Karpas-422 (cell line): ENCODE data around the gene UQCRC1. TPM values are rescaled to one million over a fixed set of nuclear protein-coding genes. Genes with fewer than 3 reads are reported as not detected.

Experiments used
- DNase-seq: peaks from one replicate; pipeline ENCODE4 v3.0.0-alpha.2; 2015
- H2AFZ ChIP-seq: fragments of 200-600 bp; sonication (generic); 2 replicates; pipeline ENCODE4 v1.6.1; 2014; ENCODE audit warnings: antibody characterized with exemption, low read length, mixed read lengths
- H3K27ac ChIP-seq: fragments of 200-600 bp; sonication (generic); 2 replicates; pipeline ENCODE4 v1.5.1; 2014; ENCODE audit warnings: mild to moderate bottlenecking, low read length, moderate library complexity
- H3K27me3 ChIP-seq: fragments of 200-600 bp; sonication (generic); 2 replicates; pipeline ENCODE4 v1.6.1; 2014; ENCODE audit warnings: low read length, mixed read lengths
- H3K36me3 ChIP-seq: fragments of 200-600 bp; sonication (generic); 2 replicates; pipeline ENCODE4 v1.6.1; 2014; ENCODE audit warnings: low read length, mixed read lengths; ENCODE audit not compliant: insufficient read depth
- H3K4me1 ChIP-seq: fragments of 200-600 bp; sonication (generic); 2 replicates; pipeline ENCODE4 v1.6.1; 2014; ENCODE audit warnings: mild to moderate bottlenecking, low read length, mixed read lengths
- H3K4me2 ChIP-seq: fragments of 200-600 bp; sonication (generic); 2 replicates; pipeline ENCODE4 v1.6.1; 2014; ENCODE audit warnings: low read length, low read depth, mild to moderate bottlenecking; ENCODE audit not compliant: poor library complexity, severe bottlenecking
- H3K4me3 ChIP-seq: fragments of 200-600 bp; sonication (generic); 2 replicates; pipeline ENCODE4 v1.5.1; 2014; ENCODE audit warnings: mild to moderate bottlenecking, antibody characterized with exemption, low read length, mixed read lengths
- H3K79me2 ChIP-seq: fragments of 200-600 bp; sonication (generic); 2 replicates; pipeline ENCODE4 v1.6.1; 2014; ENCODE audit warnings: mild to moderate bottlenecking, low read length, mixed read lengths
- H3K9ac ChIP-seq: fragments of 200-600 bp; sonication (generic); 2 replicates; pipeline ENCODE4 v1.6.0; 2014; ENCODE audit warnings: low read length
- H3K9me2 ChIP-seq: fragments of 200-600 bp; sonication (generic), shearing (Covaris generic); replicated peaks from 2 replicates; pipeline ENCODE4 v1.6.0; 2014; ENCODE audit warnings: mild to moderate bottlenecking, low read length, moderate library complexity; ENCODE audit not compliant: insufficient read depth
- H3K9me3 ChIP-seq: fragments of 300-700, 200-600 bp; sonication (generic); 2 replicates; pipeline ENCODE4 v1.6.1; 2014; ENCODE audit warnings: low read length, mixed read lengths
- H4K20me1 ChIP-seq: fragments of 200-600 bp; sonication (generic); 2 replicates; pipeline ENCODE4 v1.6.1; 2014; ENCODE audit warnings: mild to moderate bottlenecking, antibody characterized with exemption, low read length, low read depth; ENCODE audit not compliant: insufficient read depth
- total RNA-seq: library from RNA; depleted of rRNA; stranded (reverse); fragments of >200 nt; shearing (Covaris generic); gene quantifications from 2 replicates; pipeline ENCODE4 v1.2.3, GENCODE V29; 2014; ENCODE audit warnings: low replicate concordance; rRNA removed

UQCRC1 gene
- 80.3 and 165 TPM in 2 replicates for total RNA-seq

GRCh38 chr3:48609088-48610005 lies at the start of gene UQCRC1:
Gene UQCRC1, minus strand, starts transcription at chr3:48609646. Its CDS starts 26 bp downstream, at chr3:48609620.
- Histone ChIP-seq H3K9me3 (no peaks in the 10 kb centered on the region), H3K4me3 (peak within 1 kb of the TSS; percentile 72), H3K36me3 (peaks cover 14% of the 10 kb centered on the region; the same call in 1 of the 2 replicates), H3K9ac (peak within 1 kb of the TSS; percentile 92), H3K27ac (peak within 1 kb of the TSS; percentile 53; the same call in 1 of the 2 replicates), H2AFZ (peak within 1 kb of the TSS; percentile 93), H3K27me3 (no peaks in the 10 kb centered on the region), H3K4me2 (peak within 1 kb of the TSS; percentile 77), H3K79me2 (peaks cover 23% of the 10 kb centered on the region), H3K9me2 (no peaks in the 10 kb centered on the region), H3K4me1 (peaks cover 15% of the 10 kb centered on the region), H4K20me1 (no peaks in the 10 kb centered on the region)
- DNase-seq: peak; percentile 96

DNA sequence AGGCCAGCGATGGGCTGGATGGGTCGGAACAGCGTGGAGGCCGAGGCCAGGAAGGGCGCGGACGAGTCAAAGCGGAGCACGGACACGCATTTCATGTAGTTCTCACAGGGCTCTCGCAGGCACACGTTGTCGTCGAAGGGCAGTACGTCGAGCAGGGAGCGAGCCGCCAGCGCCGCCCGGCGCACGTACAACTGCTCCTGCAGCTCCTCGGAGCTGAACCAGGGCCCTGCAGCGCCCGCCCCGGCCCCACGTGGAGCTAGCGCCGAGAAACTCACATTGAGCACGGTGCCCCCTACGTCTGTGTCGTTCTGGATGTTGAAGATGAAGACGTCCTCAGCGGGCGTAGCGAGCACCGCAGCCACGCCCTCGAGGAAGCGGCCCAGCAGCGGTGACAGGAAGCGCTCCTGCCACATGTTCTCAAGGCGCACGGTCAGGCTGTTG lies 47.4 kb upstream of the UQCRC1 start:
- Histone ChIP-seq H3K27ac (no peak overlapping the region), H2AFZ (no peak overlapping the region; the same call in 1 of the 2 replicates), H3K27me3 (no peaks in the 10 kb centered on the region), H3K4me3 (peak overlapping the region; percentile 71; the same call in 1 of the 2 replicates), H3K4me2 (peak overlapping the region; percentile 73), H3K9me2 (no peaks in the 10 kb centered on the region), H3K9me3 (no peaks in the 10 kb centered on the region), H3K36me3 (no peaks in the 10 kb centered on the region), H4K20me1 (no peaks in the 10 kb centered on the region), H3K9ac (peak overlapping the region; percentile 63), H3K4me1 (peaks cover 19% of the 10 kb centered on the region), H3K79me2 (no peaks in the 10 kb centered on the region)
- no peak for DNase-seq

DNA sequence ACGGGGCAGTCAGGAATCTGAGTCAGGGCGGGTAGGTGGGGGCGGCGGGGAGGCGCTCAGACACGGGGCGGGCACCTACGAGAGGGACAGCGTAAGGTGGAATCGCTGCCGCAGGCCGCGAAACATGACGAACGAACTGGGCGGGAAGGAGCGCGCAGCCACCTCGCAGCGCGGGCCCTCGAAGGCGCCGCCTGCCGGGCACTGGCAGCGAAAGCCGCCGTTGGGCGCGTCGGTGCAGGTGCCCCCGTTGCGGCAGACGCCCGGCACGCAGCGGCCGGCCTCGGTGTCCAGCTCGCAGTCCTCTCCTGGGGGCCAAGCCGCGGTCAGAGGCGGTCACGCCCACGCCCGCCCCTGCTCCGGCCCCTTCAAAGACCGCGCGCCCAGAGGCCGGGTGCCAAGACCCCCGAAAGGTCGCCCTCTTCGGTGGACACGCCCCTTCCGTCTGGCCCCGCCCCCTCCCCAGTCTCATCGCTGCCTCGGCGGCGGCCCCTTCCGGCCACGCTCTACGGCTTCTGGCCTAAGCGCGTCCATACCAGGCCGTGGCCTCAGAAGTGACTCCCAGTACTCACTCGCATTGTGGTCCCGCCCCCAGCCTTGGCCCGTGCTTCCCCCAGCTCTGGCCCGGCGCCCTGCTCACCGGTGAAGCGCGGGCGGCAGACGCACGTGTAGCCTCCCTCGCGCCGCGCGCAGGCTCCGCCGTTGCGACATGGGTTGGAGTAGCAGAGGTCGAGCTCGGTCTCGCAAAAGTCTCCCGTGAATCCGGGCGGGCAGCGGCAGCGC lies 46.8 kb upstream of the UQCRC1 start:
- peaks cover 19% of the 10 kb centered on the region for H3K4me1 ChIP-seq
- H3K4me2 ChIP-seq: peak overlapping the region; percentile 73
- peak overlapping the region; percentile 38; the same call in 1 of the 2 replicates for H3K27ac ChIP-seq
- H3K79me2 ChIP-seq: no peaks in the 10 kb centered on the region
- H3K9ac ChIP-seq: peak overlapping the region; percentile 63
- no peaks in the 10 kb centered on the region for H3K9me3 ChIP-seq
- H3K9me2 ChIP-seq: no peaks in the 10 kb centered on the region
- H3K36me3 ChIP-seq: no peaks in the 10 kb centered on the region
- H3K27me3 ChIP-seq: no peaks in the 10 kb centered on the region
- no peaks in the 10 kb centered on the region for H4K20me1 ChIP-seq
- peak; percentile 95 for DNase-seq
- H2AFZ ChIP-seq: peak overlapping the region; percentile 95; the same call in 1 of the 2 replicates
- H3K4me3 ChIP-seq: peak overlapping the region; percentile 71

DNA sequence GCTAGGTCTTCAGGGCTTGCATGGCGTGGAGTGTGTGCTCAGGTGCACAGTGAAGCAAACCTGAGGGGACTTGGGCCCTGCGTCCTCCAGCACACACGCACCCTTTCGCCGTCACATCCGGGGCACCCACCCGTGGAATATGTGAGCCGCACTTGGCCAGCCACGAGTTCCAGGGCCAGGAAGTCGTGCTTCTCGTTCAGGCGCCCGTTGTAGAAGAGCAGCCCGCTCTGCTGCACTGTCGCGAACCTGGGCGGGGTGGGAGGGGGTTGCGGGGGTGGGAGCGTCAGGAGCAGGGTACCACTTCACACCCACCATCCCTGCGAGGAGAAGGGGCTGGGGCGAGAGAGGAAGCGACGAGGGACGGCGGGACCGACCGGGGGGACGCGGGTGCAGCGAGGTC lies 46.2 kb upstream of the UQCRC1 start:
- Histone ChIP-seq H3K36me3 (no peaks in the 10 kb centered on the region), H3K4me2 (peak overlapping the region; percentile 73), H3K4me1 (peaks cover 21% of the 10 kb centered on the region), H3K9ac (peak overlapping the region; percentile 63), H2AFZ (peak overlapping the region; percentile 23; the same call in 1 of the 2 replicates), H3K9me2 (no peaks in the 10 kb centered on the region), H3K4me3 (peak overlapping the region; percentile 71; the same call in 1 of the 2 replicates), H3K27ac (peak overlapping the region; percentile 38; the same call in 1 of the 2 replicates), H4K20me1 (no peaks in the 10 kb centered on the region), H3K9me3 (no peaks in the 10 kb centered on the region), H3K27me3 (no peaks in the 10 kb centered on the region), H3K79me2 (no peaks in the 10 kb centered on the region)
- DNase-seq: peak; percentile 85

- Histone ChIP-seq H2AFZ (peak overlapping the region; percentile 23; the same call in 1 of the 2 replicates), H3K4me2 (peak overlapping the region; percentile 73), H4K20me1 (no peaks in the 10 kb centered on the region), H3K27me3 (no peaks in the 10 kb centered on the region), H3K9me2 (no peaks in the 10 kb centered on the region), H3K9me3 (no peaks in the 10 kb centered on the region), H3K4me1 (peaks cover 21% of the 10 kb centered on the region), H3K9ac (peak overlapping the region; percentile 63), H3K4me3 (peak overlapping the region; percentile 71; the same call in 1 of the 2 replicates), H3K79me2 (no peaks in the 10 kb centered on the region), H3K27ac (no peak overlapping the region), H3K36me3 (no peaks in the 10 kb centered on the region)
- no peak for DNase-seq
Measured at GRCh38 chr3:48655063-48655462, 45.6 kb upstream of the UQCRC1 start.

- Histone ChIP-seq H3K9ac (no peak overlapping the region), H3K79me2 (no peaks in the 10 kb centered on the region), H3K4me3 (no peak overlapping the region), H4K20me1 (no peaks in the 10 kb centered on the region), H2AFZ (no peak overlapping the region), H3K9me3 (no peaks in the 10 kb centered on the region), H3K4me1 (peaks cover 21% of the 10 kb centered on the region), H3K27me3 (no peaks in the 10 kb centered on the region), H3K36me3 (no peaks in the 10 kb centered on the region), H3K27ac (no peak overlapping the region), H3K4me2 (no peak overlapping the region), H3K9me2 (no peaks in the 10 kb centered on the region)
- no peak for DNase-seq
Measured at GRCh38 chr3:48652923-48653715, 43.7 kb upstream of the UQCRC1 start.

- H3K9ac ChIP-seq: no peak overlapping the region
- no peaks in the 10 kb centered on the region for H3K79me2 ChIP-seq
- no peaks in the 10 kb centered on the region for H4K20me1 ChIP-seq
- H3K4me1 ChIP-seq: peaks cover 21% of the 10 kb centered on the region
- DNase-seq: no peak
- H2AFZ ChIP-seq: no peak overlapping the region
- no peak overlapping the region for H3K4me2 ChIP-seq
- no peak overlapping the region for H3K4me3 ChIP-seq
- no peaks in the 10 kb centered on the region for H3K9me2 ChIP-seq
- no peak overlapping the region for H3K27ac ChIP-seq
- no peaks in the 10 kb centered on the region for H3K9me3 ChIP-seq
- H3K36me3 ChIP-seq: no peaks in the 10 kb centered on the region
- no peaks in the 10 kb centered on the region for H3K27me3 ChIP-seq
Measured at GRCh38 chr3:48651771-48652170, 42.3 kb upstream of the UQCRC1 start.
